HEK293 (cell line): ENCODE data around the gene SLC6A14.
A peak's percentile ranks its signal among the peaks of the same experiment; 100 is the strongest.

Experiments
- CTCF ChIA-PET: fragments of 350-600 bp; formaldehyde crosslinking; extraction: SDS; loops from one replicate; lab custom pipeline; 2021; ENCODE audit warnings: antibody characterized with exemption; lab: Yijun Ruan, JAX
- POLR2A ChIA-PET: fragments of 300-600 bp; formaldehyde crosslinking; extraction: SDS; loops from one replicate; lab custom pipeline; 2020; ENCODE audit warnings: antibody characterized with exemption, inconsistent platforms; lab: Yijun Ruan, JAX
- H3K27ac ChIP-seq: fragments of 200-500 bp; sonication (Bioruptor generic); 2 replicates; pipeline ENCODE4 v1.5.1; 2014; ENCODE audit warnings: low read depth, low read length, control low read depth, inconsistent platforms; ENCODE audit errors: extremely low read depth
- H3K36me3 ChIP-seq, 2 experiments: fragments of 200-500 bp in 1 of 2; sonication (Bioruptor generic) in 1 of 2; 1 replicate in 1 of 2; 2 replicates in 1 of 2; pipeline ENCODE4 v1.5.1; 2014 to 2017; ENCODE audit warnings: inconsistent platforms in 2 of 2, low read length in 2 of 2; ENCODE audit not compliant: control insufficient read depth in 2 of 2, insufficient read depth in 1 of 2
- H3K4me1 ChIP-seq: fragments of 200-500 bp; sonication (Bioruptor generic); 2 replicates; pipeline ENCODE4 v1.5.1; 2014; ENCODE audit warnings: mild to moderate bottlenecking, low read length, inconsistent platforms; ENCODE audit not compliant: control insufficient read depth, insufficient read depth
- H3K4me3 ChIP-seq: 2 replicates; pipeline ENCODE4 v1.5.1; 2011; ENCODE audit warnings: low read depth, mild to moderate bottlenecking, control low read depth, low read length, moderate library complexity
- H3K9me3 ChIP-seq: fragments of 200-500 bp; sonication (Bioruptor generic); 2 replicates; pipeline ENCODE4 v1.5.1; 2014; ENCODE audit warnings: low read depth, low read length, inconsistent platforms; ENCODE audit not compliant: control insufficient read depth, insufficient read depth
- ATF2 ChIP-seq: fragments of 450-650 bp; formaldehyde crosslinking; IDR thresholded peaks from 2 replicates; pipeline ENCODE4 v1.5.1; 2016; ENCODE audit warnings: missing biosample characterization, missing genetic modification characterization, low read depth
- HOXC10 ChIP-seq: sonication (generic); formaldehyde crosslinking; IDR thresholded peaks from 2 replicates; pipeline ENCODE4 v1.8.1; 2023; ENCODE audit warnings: mild to moderate bottlenecking, missing genetic modification reagents
- REST ChIP-seq: fragments of 450-650 bp; formaldehyde crosslinking; IDR thresholded peaks from 2 replicates; pipeline ENCODE4 v1.5.1; 2016; ENCODE audit warnings: missing biosample characterization, missing genetic modification characterization
- ZBTB20 ChIP-seq: fragments of 450-650 bp; formaldehyde crosslinking; IDR thresholded peaks from 2 replicates; pipeline ENCODE4 v1.5.1; 2016; ENCODE audit warnings: missing biosample characterization, missing genetic modification characterization
- ZBTB7A ChIP-seq: fragments of 450-650 bp; formaldehyde crosslinking; IDR thresholded peaks from 2 replicates; pipeline ENCODE4 v1.5.1; 2016; ENCODE audit warnings: low read depth, missing biosample characterization, missing genetic modification characterization
- ZFP3 ChIP-seq: fragments of 450-650 bp; formaldehyde crosslinking; IDR thresholded peaks from 2 replicates; pipeline ENCODE4 v1.5.1; 2016; ENCODE audit warnings: low read depth, missing biosample characterization, missing genetic modification characterization
- ZNF10 ChIP-seq: fragments of 450-650 bp; formaldehyde crosslinking; IDR thresholded peaks from 2 replicates; pipeline ENCODE4 v1.5.1; 2017; ENCODE audit warnings: missing biosample characterization, missing genetic modification characterization
- ZNF121 ChIP-seq: fragments of 450-650 bp; formaldehyde crosslinking; IDR thresholded peaks from 2 replicates; pipeline ENCODE4 v1.5.1; 2016; ENCODE audit warnings: missing biosample characterization, missing genetic modification characterization
- ZNF138 ChIP-seq: fragments of 450-650 bp; formaldehyde crosslinking; IDR thresholded peaks from 2 replicates; pipeline ENCODE4 v1.5.1; 2016; ENCODE audit warnings: missing biosample characterization, missing genetic modification characterization, borderline replicate concordance
- ZNF146 ChIP-seq: fragments of 450-650 bp; formaldehyde crosslinking; IDR thresholded peaks from 2 replicates; pipeline ENCODE4 v1.5.1; 2016; ENCODE audit warnings: missing biosample characterization, missing genetic modification characterization
- ZNF174 ChIP-seq: fragments of 450-650 bp; formaldehyde crosslinking; IDR thresholded peaks from 2 replicates; pipeline ENCODE4 v1.5.0; 2017; ENCODE audit warnings: missing biosample characterization, mild to moderate bottlenecking, missing genetic modification characterization
- ZNF202 ChIP-seq: fragments of 450-650 bp; formaldehyde crosslinking; IDR thresholded peaks from 2 replicates; pipeline ENCODE4 v1.5.1; 2016; ENCODE audit warnings: missing biosample characterization, missing genetic modification characterization, borderline replicate concordance
- ZNF26 ChIP-seq: fragments of 450-650 bp; formaldehyde crosslinking; IDR thresholded peaks from 2 replicates; pipeline ENCODE4 v1.5.1; 2016; ENCODE audit warnings: missing biosample characterization, missing genetic modification characterization
- ZNF311 ChIP-seq: fragments of 450-650 bp; formaldehyde crosslinking; IDR thresholded peaks from 2 replicates; pipeline ENCODE4 v1.5.1; 2017; ENCODE audit warnings: missing biosample characterization, missing genetic modification characterization, borderline replicate concordance
- ZNF324 ChIP-seq: fragments of 450-650 bp; formaldehyde crosslinking; IDR thresholded peaks from 2 replicates; pipeline ENCODE4 v1.5.1; 2016; ENCODE audit warnings: missing biosample characterization, missing genetic modification characterization
- ZNF416 ChIP-seq: fragments of 450-650 bp; formaldehyde crosslinking; IDR thresholded peaks from 2 replicates; pipeline ENCODE4 v1.5.1; 2016; ENCODE audit warnings: missing biosample characterization, missing genetic modification characterization
- ZNF426 ChIP-seq: fragments of 450-650 bp; formaldehyde crosslinking; IDR thresholded peaks from 2 replicates; pipeline ENCODE4 v1.5.1; 2017; ENCODE audit warnings: missing biosample characterization, missing genetic modification characterization, mild to moderate bottlenecking, inconsistent platforms, moderate library complexity
- ZNF585B ChIP-seq: fragments of 450-650 bp; formaldehyde crosslinking; IDR thresholded peaks from 2 replicates; pipeline ENCODE4 v1.5.1; 2016; ENCODE audit warnings: missing biosample characterization, missing genetic modification characterization
- ZNF600 ChIP-seq: fragments of 450-650 bp; formaldehyde crosslinking; IDR thresholded peaks from 2 replicates; pipeline ENCODE4 v1.5.1; 2016; ENCODE audit warnings: missing biosample characterization, missing genetic modification characterization
- TF ChIP-seq, protein P1 (sequence below): fragments of 450-650 bp; formaldehyde crosslinking; IDR thresholded peaks from 2 replicates; pipeline ENCODE4 v1.5.1; 2016; ENCODE audit warnings: missing biosample characterization, missing genetic modification characterization

The SLC6A14 gene, protein sequence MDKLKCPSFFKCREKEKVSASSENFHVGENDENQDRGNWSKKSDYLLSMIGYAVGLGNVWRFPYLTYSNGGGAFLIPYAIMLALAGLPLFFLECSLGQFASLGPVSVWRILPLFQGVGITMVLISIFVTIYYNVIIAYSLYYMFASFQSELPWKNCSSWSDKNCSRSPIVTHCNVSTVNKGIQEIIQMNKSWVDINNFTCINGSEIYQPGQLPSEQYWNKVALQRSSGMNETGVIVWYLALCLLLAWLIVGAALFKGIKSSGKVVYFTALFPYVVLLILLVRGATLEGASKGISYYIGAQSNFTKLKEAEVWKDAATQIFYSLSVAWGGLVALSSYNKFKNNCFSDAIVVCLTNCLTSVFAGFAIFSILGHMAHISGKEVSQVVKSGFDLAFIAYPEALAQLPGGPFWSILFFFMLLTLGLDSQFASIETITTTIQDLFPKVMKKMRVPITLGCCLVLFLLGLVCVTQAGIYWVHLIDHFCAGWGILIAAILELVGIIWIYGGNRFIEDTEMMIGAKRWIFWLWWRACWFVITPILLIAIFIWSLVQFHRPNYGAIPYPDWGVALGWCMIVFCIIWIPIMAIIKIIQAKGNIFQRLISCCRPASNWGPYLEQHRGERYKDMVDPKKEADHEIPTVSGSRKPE

DNA sequence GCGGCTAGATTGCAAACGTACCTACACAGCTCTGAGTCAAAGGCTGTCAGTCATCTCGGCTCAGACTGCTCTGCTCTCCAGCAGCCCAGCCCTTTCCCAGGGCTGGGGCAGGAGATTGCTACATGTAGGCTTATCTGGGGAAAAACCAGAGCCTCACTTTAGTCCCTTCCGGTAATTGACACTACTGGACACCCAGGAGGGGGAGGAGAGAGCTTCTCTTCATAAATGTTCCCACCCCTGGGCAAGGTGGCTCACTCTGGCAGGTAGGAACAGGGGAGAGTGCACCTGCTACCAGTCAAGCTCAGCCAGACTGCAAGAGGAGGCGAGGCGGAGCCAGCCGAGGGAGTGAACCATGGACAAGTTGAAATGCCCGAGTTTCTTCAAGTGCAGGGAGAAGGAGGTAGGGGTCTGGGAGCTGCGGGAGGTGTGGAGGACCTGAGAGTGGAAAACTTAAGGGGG lies at the start of gene SLC6A14:
SLC6A14 (plus strand) TSS at position 249 of the 459 bp plus-strand sequence; CDS start at position 353, 104 bp downstream.
- POLR2A ChIA-PET: no interaction called here
- CTCF ChIA-PET: interaction anchor here (0.5 kb wide), 1 partner anchor 1289 kb away, joined by 3 read pairs; no protein-coding TSS in a partner anchor
- no peak for TF ChIP-seq ZNF10
- TF ChIP-seq ZNF26: no peak
- no peak for TF ChIP-seq ZBTB20 (tag by site-specific recombination)
- no peak for TF ChIP-seq ZNF324
- TF ChIP-seq ZNF174 (tag by site-specific recombination): no peak
- TF ChIP-seq ZNF146 (tag by site-specific recombination): no peak
- TF ChIP-seq HOXC10: no peak
- TF ChIP-seq ZNF426: no peak
- TF ChIP-seq ZNF202 (tag by site-specific recombination): no peak
- TF ChIP-seq, protein P1, sequence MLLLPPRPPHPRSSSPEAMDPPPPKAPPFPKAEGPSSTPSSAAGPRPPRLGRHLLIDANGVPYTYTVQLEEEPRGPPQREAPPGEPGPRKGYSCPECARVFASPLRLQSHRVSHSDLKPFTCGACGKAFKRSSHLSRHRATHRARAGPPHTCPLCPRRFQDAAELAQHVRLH (tag by site-specific recombination): no peak
- TF ChIP-seq ZNF416 (tag by site-specific recombination): no peak
- no peak for TF ChIP-seq ZFP3 (tag by site-specific recombination)
- TF ChIP-seq ZNF311 (tag by site-specific recombination): no peak
- no peak for TF ChIP-seq ZNF600 (tag by site-specific recombination)
- TF ChIP-seq REST (tag by site-specific recombination): no peak
- no peak for TF ChIP-seq ZNF585B (tag by site-specific recombination)
- TF ChIP-seq ZNF138 (tag by site-specific recombination): no peak
- no peak for TF ChIP-seq ZBTB7A
- no peak within 1 kb of the TSS for H3K27ac ChIP-seq
- H3K4me3 ChIP-seq: no peak within 1 kb of the TSS
- H3K9me3 ChIP-seq: no peaks in the 10 kb centered on the region
- H3K36me3 ChIP-seq: no peaks in the 10 kb centered on the region
- H3K4me1 ChIP-seq: no peaks in the 10 kb centered on the region

DNA sequence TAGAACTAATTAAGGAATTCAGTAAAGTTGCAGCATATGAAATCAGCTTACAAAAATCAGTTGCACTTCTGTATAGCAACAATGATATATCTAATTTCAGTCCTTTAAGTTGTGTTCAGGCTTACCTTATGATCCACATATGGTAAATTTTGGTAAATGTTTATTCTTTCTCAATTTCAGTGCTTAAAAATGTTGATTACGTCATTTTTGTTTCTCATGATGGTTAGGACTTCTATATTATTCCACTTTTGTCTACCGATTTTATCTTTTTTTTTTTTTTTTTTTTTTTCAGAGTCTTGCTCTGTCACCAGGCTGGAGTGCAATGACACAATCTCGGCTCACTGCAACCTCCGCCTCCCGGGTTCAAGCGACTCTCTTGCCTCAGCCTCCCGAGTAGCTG lies 40.7 kb upstream of the SLC6A14 start:
- ChIA-PET POLR2A (no interaction called here), CTCF (interaction anchor here (0.6 kb wide), 1 partner anchor 108 kb away, joined by 3 read pairs; no protein-coding TSS in a partner anchor)
- Histone ChIP-seq H3K4me3 (no peak overlapping the region), H3K9me3 (no peaks in the 10 kb centered on the region), H3K4me1 (no peaks in the 10 kb centered on the region), H3K27ac (no peak overlapping the region), H3K36me3 (no peaks in the 10 kb centered on the region)
- no peak for TF ChIP-seq ZNF121 (tag by site-specific recombination)
- TF ChIP-seq ATF2 (tag by site-specific recombination): peak; percentile 80
